Lower lobe of right lung (tissue), 2 donors: Measurements from ENCODE around the gene PHF23. TPM values are rescaled to one million over a fixed set of nuclear protein-coding genes. Genes with fewer than 3 reads are reported as not detected.
"Not testable (repeated sequence)": the region's sequence is repeated elsewhere in the genome, so short reads cannot be mapped to it uniquely, and the experiment has no call there.

Experiments
- ATAC-seq, 2 donors: fragments of 200-7000 bp; cut with Tn5 transposase; one replicate each; pipeline ENCODE4 v1.9.1; 2020 to 2022; ENCODE audit warnings: mild to moderate bottlenecking in 2 of 2, moderate library complexity in 2 of 2
- DNase-seq: peaks from one replicate; pipeline ENCODE4 v3.0.0-alpha.2; 2020
- H3K27ac ChIP-seq: fragments of 200-600 bp; one replicate; pipeline ENCODE4 v1.8.0; 2022
- H3K27me3 ChIP-seq: fragments of 200-600 bp; one replicate; pipeline ENCODE4 v1.8.0; 2022; ENCODE audit warnings: low read depth
- H3K36me3 ChIP-seq: fragments of 200-600 bp; one replicate; pipeline ENCODE4 v1.8.0; 2022; ENCODE audit warnings: mild to moderate bottlenecking
- H3K4me1 ChIP-seq: fragments of 200-600 bp; one replicate; pipeline ENCODE4 v1.8.0; 2022
- H3K4me3 ChIP-seq: fragments of 200-600 bp; one replicate; pipeline ENCODE4 v1.8.0; 2022; ENCODE audit warnings: mild to moderate bottlenecking
- H3K9me3 ChIP-seq: fragments of 200-600 bp; one replicate; pipeline ENCODE4 v1.8.0; 2022
- CTCF ChIP-seq: fragments of 200-600 bp; IDR thresholded peaks from one replicate; pipeline ENCODE4 v1.8.0; 2022; ENCODE audit warnings: antibody characterized with exemption, mild to moderate bottlenecking
- intact Hi-C: fragments of 100-400 bp; cut with DNase I; formaldehyde crosslinking; loops from one replicate; pipeline ENCODE4 v1.11.0; 2022
- total RNA-seq: library from RNA; stranded (reverse); fragmentation: NEBNext Ultra II Directional; extraction: Animal tissue kit (Norgen Biotek cat#: 25700); gene quantifications from one replicate; pipeline ENCODE4 v1.2.1, GENCODE V29; 2021
- donor health status: DM: no; HTN: yes; CAD: no; lungs with severe emphysema.

PHF23 gene
- total RNA-seq, 1 donor from 2014 or later, result 33.9 TPM

DNA sequence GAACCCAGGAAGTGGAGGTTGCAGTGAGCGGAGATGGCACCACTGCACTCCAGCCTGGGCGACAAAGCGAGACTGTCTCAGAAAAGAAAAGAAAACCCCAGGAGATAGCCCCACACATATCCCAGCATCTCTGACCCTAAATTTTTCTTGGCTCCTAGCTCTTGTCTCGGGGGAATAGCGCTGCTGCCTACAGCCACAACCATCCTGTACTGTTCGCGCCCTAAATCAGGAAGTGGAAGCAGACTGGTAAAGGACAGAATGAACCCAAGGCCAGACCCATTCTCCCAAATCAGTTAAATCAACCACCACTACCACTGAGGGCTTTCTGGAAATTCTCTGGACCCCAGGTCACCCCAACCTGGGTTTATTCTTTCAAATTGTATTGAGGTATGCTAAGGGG, 10.6 kb upstream of the PHF23 start:
- Histone ChIP-seq H3K36me3 (peaks cover 35% of the 10 kb centered on the region), H3K4me3 (peak overlapping the region; percentile 89), H3K9me3 (no peaks in the 10 kb centered on the region), H3K27ac (no peak overlapping the region), H3K4me1 (peaks cover 36% of the 10 kb centered on the region), H3K27me3 (no peaks in the 10 kb centered on the region)
- no peak for DNase-seq
- TF ChIP-seq CTCF, result no peak
- intact Hi-C loops, result no loop called here
- no peak for ATAC-seq

GRCh38 chr17:7249214-7249613, 10.0 kb upstream of the PHF23 start:
- no peak for ATAC-seq

GRCh38 chr17:7248796-7249195, 9.5 kb upstream of the PHF23 start:
- TF ChIP-seq CTCF, result no peak
- H3K27me3 ChIP-seq, result no peaks in the 10 kb centered on the region
- no peak overlapping the region for H3K27ac ChIP-seq
- ATAC-seq (no peak), DNase-seq (no peak)
- H3K4me3 ChIP-seq, result no peak overlapping the region
- H3K9me3 ChIP-seq, result no peaks in the 10 kb centered on the region
- peaks cover 38% of the 10 kb centered on the region for H3K4me1 ChIP-seq
- intact Hi-C loops, result no loop called here
- H3K36me3 ChIP-seq, result peaks cover 35% of the 10 kb centered on the region

More at GRCh38 chr17:7249214-7249613, 10.0 kb upstream of the PHF23 start:
- Histone ChIP-seq H3K27ac (no peak overlapping the region), H3K4me1 (peaks cover 36% of the 10 kb centered on the region), H3K36me3 (peaks cover 35% of the 10 kb centered on the region), H3K9me3 (no peaks in the 10 kb centered on the region), H3K4me3 (no peak overlapping the region), H3K27me3 (no peaks in the 10 kb centered on the region)
- no peak for TF ChIP-seq CTCF
- intact Hi-C loops, result no loop called here
- no peak for DNase-seq

DNA sequence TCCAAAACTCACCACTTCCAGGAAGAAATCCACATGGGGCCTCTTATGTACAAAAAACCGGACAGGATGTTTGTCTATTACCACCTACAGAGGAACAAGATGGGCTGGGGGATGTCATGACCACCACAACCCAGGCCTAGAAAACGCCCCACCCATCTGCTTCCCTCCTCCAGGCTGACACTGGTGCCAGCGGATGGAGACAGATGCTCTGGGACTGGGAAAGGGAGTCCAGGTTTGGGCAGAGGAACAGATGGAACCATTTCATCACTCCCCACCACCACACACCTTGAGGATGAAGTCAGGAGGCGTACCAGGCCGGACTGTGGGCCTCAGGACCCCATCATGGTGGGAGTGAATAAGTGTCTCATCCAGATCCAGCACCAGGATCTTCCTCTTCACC, 7.5 kb upstream of the PHF23 start:
- no peak for DNase-seq
- intact Hi-C loops, result no loop called here
- Histone ChIP-seq H3K27me3 (no peaks in the 10 kb centered on the region), H3K36me3 (peaks cover 37% of the 10 kb centered on the region), H3K9me3 (no peaks in the 10 kb centered on the region), H3K4me1 (peaks cover 35% of the 10 kb centered on the region), H3K4me3 (no peak overlapping the region), H3K27ac (no peak overlapping the region)
- no peak for TF ChIP-seq CTCF
- ATAC-seq, result no peak

GRCh38 chr17:7243838-7244237, 4.6 kb upstream of the PHF23 start:
- Histone ChIP-seq H3K4me3 (peak overlapping the region; percentile 95), H3K4me1 (peaks cover 35% of the 10 kb centered on the region), H3K36me3 (peaks cover 54% of the 10 kb centered on the region), H3K27ac (peak overlapping the region; percentile 96)
- intact Hi-C loops, H3K27me3 ChIP-seq, H3K9me3 ChIP-seq, ATAC-seq, DNase-seq: not testable (repeated sequence)

- peaks cover 54% of the 10 kb centered on the region for H3K36me3 ChIP-seq
- intact Hi-C loops, result no loop called here
Measured at GRCh38 chr17:7243453-7243729, 4.1 kb upstream of the PHF23 start.

More at GRCh38 chr17:7243453-7243729, 4.1 kb upstream of the PHF23 start:
- peak overlapping the region; percentile 95 for H3K4me3 ChIP-seq
- peaks cover 30% of the 10 kb centered on the region for H3K4me1 ChIP-seq
- no peaks in the 10 kb centered on the region for H3K9me3 ChIP-seq
- H3K27ac ChIP-seq, result peak overlapping the region; percentile 96
- no peak for TF ChIP-seq CTCF
- DNase-seq (no peak), ATAC-seq (no peak)
- H3K27me3 ChIP-seq, result no peaks in the 10 kb centered on the region
